Iris pigment epithelial cell (primary cell): Measurements from ENCODE around the gene PPP1R14C.
A peak's percentile ranks its signal among the peaks of the same experiment; 100 is the strongest.

Experiments
- DNase-seq: peaks from one replicate; pipeline ENCODE4 v3.0.0-alpha.2; 2011; ENCODE audit warnings: low read depth

PPP1R14C gene

GRCh38 chr6:150138638-150139037 lies 4.2 kb upstream of the PPP1R14C start:
- no peak for DNase-seq

- DNase-seq, result no peak
These were observed 3.3 kb upstream of the PPP1R14C start for GRCh38 chr6:150139533-150139932.

- DNase-seq, result no peak
These were observed 2.4 kb upstream of the PPP1R14C start for GRCh38 chr6:150140236-150140969.

- DNase-seq, result peak; percentile 21
These were observed 661 bp upstream of the PPP1R14C start for GRCh38 chr6:150142097-150142669.

GRCh38 chr6:150143516-150144293 lies 861 bp downstream of the PPP1R14C start:
- no peak for DNase-seq

- no peak for DNase-seq
These were observed 1.5 kb downstream of the PPP1R14C start for GRCh38 chr6:150144294-150144868.

GRCh38 chr6:150145427-150145826 lies 2.6 kb downstream of the PPP1R14C start:
- DNase-seq, result no peak

- no peak for DNase-seq
These were observed 3.0 kb downstream of the PPP1R14C start for GRCh38 chr6:150145830-150146229.

- no peak for DNase-seq
These were observed 3.6 kb downstream of the PPP1R14C start for GRCh38 chr6:150146436-150146835.

- DNase-seq, result no peak
These were observed 6.3 kb downstream of the PPP1R14C start for GRCh38 chr6:150149146-150149545.

- DNase-seq, result no peak
These were observed 7.6 kb downstream of the PPP1R14C start for GRCh38 chr6:150150458-150150820.

- DNase-seq, result no peak
These were observed 8.2 kb downstream of the PPP1R14C start for GRCh38 chr6:150150821-150151646.

- no peak for DNase-seq
These were observed 10.3 kb downstream of the PPP1R14C start for GRCh38 chr6:150152891-150153876.

GRCh38 chr6:150153905-150154492 lies 11.2 kb downstream of the PPP1R14C start:
- no peak for DNase-seq

GRCh38 chr6:150156460-150156859 lies 13.6 kb downstream of the PPP1R14C start:
- no peak for DNase-seq

GRCh38 chr6:150157081-150157480 lies 14.2 kb downstream of the PPP1R14C start:
- no peak for DNase-seq

- DNase-seq, result no peak
These were observed 16.9 kb downstream of the PPP1R14C start for GRCh38 chr6:150159757-150160156.

GRCh38 chr6:150163970-150164369 lies 21.1 kb downstream of the PPP1R14C start:
- no peak for DNase-seq

- no peak for DNase-seq
These were observed 22.3 kb downstream of the PPP1R14C start for GRCh38 chr6:150165020-150165702.

GRCh38 chr6:150167479-150167873 lies 24.6 kb downstream of the PPP1R14C start:
- no peak for DNase-seq
